ENCODE results near the gene GINS1.

DNA sequence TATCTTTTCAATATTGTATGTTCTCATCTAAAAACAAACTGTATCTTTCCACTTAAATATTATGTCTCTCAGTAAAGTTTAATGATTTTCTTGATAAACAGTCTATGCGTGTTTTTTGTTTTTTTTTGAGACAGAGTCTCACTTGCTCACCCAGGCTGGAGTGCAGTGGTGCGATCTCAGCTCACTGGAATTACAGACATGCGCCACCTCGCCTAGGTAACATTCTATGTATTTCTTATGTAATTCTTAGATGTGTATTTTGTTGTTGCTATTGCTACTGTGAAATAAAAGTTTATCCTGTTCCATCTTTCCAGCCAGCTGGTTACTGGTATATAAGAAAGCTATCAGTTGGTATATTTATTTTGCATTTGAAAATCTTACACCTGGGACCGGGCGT is 46.2 kb upstream of the GINS1 start:
- TF ChIP-seq POLR2A (IDR thresholded peaks at IDR 0.05) = no peak
- TF ChIP-seq, protein P1, sequence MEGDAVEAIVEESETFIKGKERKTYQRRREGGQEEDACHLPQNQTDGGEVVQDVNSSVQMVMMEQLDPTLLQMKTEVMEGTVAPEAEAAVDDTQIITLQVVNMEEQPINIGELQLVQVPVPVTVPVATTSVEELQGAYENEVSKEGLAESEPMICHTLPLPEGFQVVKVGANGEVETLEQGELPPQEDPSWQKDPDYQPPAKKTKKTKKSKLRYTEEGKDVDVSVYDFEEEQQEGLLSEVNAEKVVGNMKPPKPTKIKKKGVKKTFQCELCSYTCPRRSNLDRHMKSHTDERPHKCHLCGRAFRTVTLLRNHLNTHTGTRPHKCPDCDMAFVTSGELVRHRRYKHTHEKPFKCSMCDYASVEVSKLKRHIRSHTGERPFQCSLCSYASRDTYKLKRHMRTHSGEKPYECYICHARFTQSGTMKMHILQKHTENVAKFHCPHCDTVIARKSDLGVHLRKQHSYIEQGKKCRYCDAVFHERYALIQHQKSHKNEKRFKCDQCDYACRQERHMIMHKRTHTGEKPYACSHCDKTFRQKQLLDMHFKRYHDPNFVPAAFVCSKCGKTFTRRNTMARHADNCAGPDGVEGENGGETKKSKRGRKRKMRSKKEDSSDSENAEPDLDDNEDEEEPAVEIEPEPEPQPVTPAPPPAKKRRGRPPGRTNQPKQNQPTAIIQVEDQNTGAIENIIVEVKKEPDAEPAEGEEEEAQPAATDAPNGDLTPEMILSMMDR (IDR thresholded peaks at IDR 0.05) = no peak
